ENCODE measurements around the gene ZNF202. TPM values are rescaled to one million over a fixed set of nuclear protein-coding genes. Genes with fewer than 3 reads are reported as not detected.
"Not testable (repeated sequence)": the region's sequence is repeated elsewhere in the genome, so short reads cannot be mapped to it uniquely, and the experiment has no call there.

The ZNF202 gene
- total RNA-seq, 1 donor from 2014 or later = 22.3 TPM

DNA sequence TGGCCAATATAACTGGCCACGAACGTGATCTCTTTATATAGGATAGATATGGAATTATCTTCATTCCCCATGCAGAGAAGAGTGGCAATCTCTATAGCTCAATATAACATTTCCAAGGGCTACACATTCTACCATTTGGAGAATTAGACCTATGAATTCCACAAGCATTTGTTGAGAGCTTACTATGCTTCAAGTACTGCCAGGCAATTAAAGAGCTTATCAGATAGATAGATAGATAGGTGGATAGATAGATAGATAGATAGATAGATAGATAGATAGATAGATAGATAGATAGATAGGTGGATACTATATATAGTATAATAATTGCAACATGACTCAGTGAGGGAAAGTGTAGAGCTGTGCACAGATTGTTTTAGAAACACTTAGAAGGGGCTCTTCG is 14.4 kb upstream of the ZNF202 start:
- H3K4me3 Mint-ChIP-seq (ENCODE audit: low read depth) = no peak overlapping the region
- peaks cover 13% of the 10 kb centered on the region for H3K9me3 Mint-ChIP-seq
- no peak for DNase-seq (ENCODE audit: low spot score)
- H3K4me1 Mint-ChIP-seq (ENCODE audit: low read depth) = peaks cover 71% of the 10 kb centered on the region
- peaks cover 14% of the 10 kb centered on the region for H3K36me3 Mint-ChIP-seq (ENCODE audit: low read depth)
- peak overlapping the region; percentile 90 for H3K27ac Mint-ChIP-seq
- intact Hi-C loops (cut with micrococcal nuclease) = loop anchor here (1.0 to 10.0 kb wide), 3 partner anchors 15 to 301 kb away; partner anchors contain the start of gene ZNF202
- no peaks in the 10 kb centered on the region for H3K27me3 Mint-ChIP-seq (ENCODE audit: low read depth)

DNA sequence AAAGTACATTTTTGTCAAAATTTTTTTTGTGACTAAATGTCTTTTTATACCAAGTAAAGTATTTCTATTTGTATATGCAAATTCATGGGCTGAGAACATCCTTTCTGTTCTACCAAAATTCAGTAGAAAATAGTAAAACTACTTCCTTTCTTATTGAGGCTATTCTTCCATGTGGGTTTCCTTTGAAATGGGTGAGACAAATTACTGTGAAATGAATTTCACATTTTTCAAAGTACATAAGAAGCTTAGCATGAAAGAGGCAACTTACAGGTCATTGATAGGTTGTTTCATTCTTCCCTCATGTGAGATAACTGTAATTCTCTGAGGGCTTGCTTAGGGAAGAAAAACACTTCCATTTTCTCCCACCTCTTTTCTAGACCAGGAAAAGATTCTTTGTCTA is 13.9 kb upstream of the ZNF202 start:
- peaks cover 68% of the 10 kb centered on the region for H3K4me1 Mint-ChIP-seq (ENCODE audit: low read depth)
- peaks cover 13% of the 10 kb centered on the region for H3K9me3 Mint-ChIP-seq
- peaks cover 14% of the 10 kb centered on the region for H3K36me3 Mint-ChIP-seq (ENCODE audit: low read depth)
- no peaks in the 10 kb centered on the region for H3K27me3 Mint-ChIP-seq (ENCODE audit: low read depth)
- intact Hi-C loops (cut with micrococcal nuclease) = loop anchor here (1.0 to 10.0 kb wide), 3 partner anchors 14 to 301 kb away; partner anchors contain the start of gene ZNF202
- H3K27ac Mint-ChIP-seq = peak overlapping the region; percentile 90
- no peak overlapping the region for H3K4me3 Mint-ChIP-seq (ENCODE audit: low read depth)
- no peak for DNase-seq (ENCODE audit: low spot score)

DNA sequence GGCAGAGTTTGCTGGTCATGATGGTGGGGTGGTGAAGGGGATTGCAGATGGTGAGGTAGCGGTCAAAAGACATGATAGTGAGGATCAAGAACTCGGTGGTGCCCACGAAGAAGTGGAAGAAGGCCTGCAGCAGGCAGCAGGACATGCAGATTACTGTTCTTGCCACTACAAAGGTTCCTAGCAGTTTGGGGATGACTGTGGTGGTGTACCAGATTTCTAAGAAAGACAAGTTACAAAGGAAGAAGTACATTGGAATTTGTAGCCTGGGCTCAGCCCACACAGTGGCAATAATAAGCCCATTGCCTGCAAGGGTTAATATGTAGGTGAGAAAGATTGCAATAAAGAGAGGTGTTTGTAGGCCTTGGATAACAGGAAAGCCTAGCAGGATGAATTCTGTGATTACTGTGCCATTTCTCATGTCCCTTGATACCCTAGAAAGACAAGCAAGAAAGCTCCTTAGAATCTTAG is 12.7 kb upstream of the ZNF202 start, which contains the start of gene OR6X1:
OR6X1 (minus strand) TSS at position 418 of the 468 bp plus-strand sequence; CDS start at position 418, 0 bp downstream.
- Mint-ChIP-seq H3K9me3 (peaks cover 14% of the 10 kb centered on the region), H3K4me3 (ENCODE audit: low read depth) (peak within 1 kb of the TSS; percentile 18)
- intact Hi-C loops (cut with micrococcal nuclease) = loop anchor here (2.0 to 10.0 kb wide), 2 partner anchors 87 to 299 kb away; no protein-coding TSS in a partner anchor

DNA sequence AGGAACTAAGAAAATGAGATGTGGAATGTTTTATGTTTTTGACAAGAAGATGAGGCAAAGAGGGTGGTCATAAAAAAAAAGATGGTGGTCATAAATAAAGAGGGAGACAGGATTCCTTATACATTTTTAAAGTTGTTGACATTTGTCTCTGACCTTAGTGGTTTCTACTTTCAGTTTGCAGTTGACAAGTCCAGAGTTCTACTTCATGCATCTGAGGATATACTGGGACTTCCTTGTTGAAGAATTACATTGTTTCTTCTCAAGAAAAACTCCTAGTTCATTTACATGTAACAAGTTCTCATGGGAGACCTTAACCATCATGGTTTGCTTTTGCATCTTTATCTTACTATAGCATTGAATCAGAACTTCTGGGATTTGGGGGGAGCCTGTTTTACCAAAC is 11.7 kb upstream of the ZNF202 start:
- peaks cover 13% of the 10 kb centered on the region for H3K9me3 Mint-ChIP-seq

More for the DNA sequence above, 12.7 kb upstream of the ZNF202 start, which contains the start of gene OR6X1:
- Mint-ChIP-seq H3K27me3 (ENCODE audit: low read depth) (no peaks in the 10 kb centered on the region), H3K36me3 (ENCODE audit: low read depth) (peaks cover 14% of the 10 kb centered on the region), H3K4me1 (ENCODE audit: low read depth) (peaks cover 66% of the 10 kb centered on the region), H3K27ac (peak within 1 kb of the TSS; percentile 90)
- DNase-seq (ENCODE audit: low spot score) = no peak

DNA sequence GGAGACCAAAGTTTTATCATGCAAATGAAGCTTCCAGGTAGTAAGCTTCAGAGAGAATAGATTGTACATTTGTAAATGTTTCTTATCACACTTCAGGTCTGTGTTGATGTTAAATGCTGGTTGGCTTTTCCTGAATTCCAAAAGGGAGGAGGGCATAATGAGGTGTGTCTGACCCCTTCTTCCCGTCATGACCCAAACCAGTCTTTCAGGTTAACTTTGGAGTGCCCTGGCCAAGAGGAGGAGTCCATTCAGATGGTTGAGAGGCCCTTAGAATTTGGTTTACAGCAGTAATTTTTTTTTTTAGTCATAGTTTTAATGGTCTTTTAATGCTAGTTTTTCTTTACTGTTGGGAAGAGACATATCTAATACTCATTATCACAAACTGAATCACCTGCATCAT is 10.3 kb upstream of the ZNF202 start:
- peaks cover 11% of the 10 kb centered on the region for H3K36me3 Mint-ChIP-seq (ENCODE audit: low read depth)
- no peak overlapping the region for H3K27ac Mint-ChIP-seq
- intact Hi-C loops (cut with micrococcal nuclease) = loop anchor here (10.0 kb wide), 1 partner anchor 297 kb away; no protein-coding TSS in a partner anchor
- H3K4me1 Mint-ChIP-seq (ENCODE audit: low read depth) = peaks cover 51% of the 10 kb centered on the region
- no peak overlapping the region for H3K4me3 Mint-ChIP-seq (ENCODE audit: low read depth)
- no peak for DNase-seq (ENCODE audit: low spot score)
- H3K27me3 Mint-ChIP-seq (ENCODE audit: low read depth) = peaks cover 9% of the 10 kb centered on the region
- peaks cover 6% of the 10 kb centered on the region for H3K9me3 Mint-ChIP-seq

More for the DNA sequence above, 11.7 kb upstream of the ZNF202 start:
- no peak for DNase-seq (ENCODE audit: low spot score)
- intact Hi-C loops (cut with micrococcal nuclease) = loop anchor here (1.0 to 10.0 kb wide), 2 partner anchors 8 to 298 kb away; no protein-coding TSS in a partner anchor
- Mint-ChIP-seq H3K27ac (peak overlapping the region; percentile 90), H3K4me3 (ENCODE audit: low read depth) (no peak overlapping the region), H3K27me3 (ENCODE audit: low read depth) (peaks cover 1% of the 10 kb centered on the region), H3K4me1 (ENCODE audit: low read depth) (peaks cover 60% of the 10 kb centered on the region), H3K36me3 (ENCODE audit: low read depth) (peaks cover 14% of the 10 kb centered on the region)

DNA sequence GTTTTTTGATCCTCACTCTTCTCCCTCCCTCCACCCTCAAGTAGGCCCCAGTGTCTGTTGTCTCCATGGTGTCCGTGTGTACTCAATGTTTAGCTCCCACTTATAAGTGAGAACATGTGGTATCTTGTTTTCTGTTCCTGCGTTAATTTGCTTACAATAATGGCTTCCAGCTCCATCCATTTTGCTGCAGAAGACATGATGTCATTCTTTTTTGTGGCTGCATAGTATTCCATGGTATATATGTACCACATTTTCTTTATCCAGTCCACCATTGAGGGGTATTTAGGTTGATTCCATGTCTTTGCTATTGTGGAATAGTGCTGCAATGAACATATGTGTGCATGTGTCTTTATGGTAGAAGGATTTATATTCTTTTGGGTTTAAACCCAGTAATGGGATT is 6.9 kb upstream of the ZNF202 start:
- H3K27ac Mint-ChIP-seq; intact Hi-C loops (cut with micrococcal nuclease); H3K9me3 Mint-ChIP-seq; DNase-seq (ENCODE audit: low spot score); H3K4me3 Mint-ChIP-seq (ENCODE audit: low read depth): not testable (repeated sequence)
- H3K27me3 Mint-ChIP-seq (ENCODE audit: low read depth) = peaks cover 20% of the 10 kb centered on the region
- peaks cover 19% of the 10 kb centered on the region for H3K4me1 Mint-ChIP-seq (ENCODE audit: low read depth)
- peaks cover 11% of the 10 kb centered on the region for H3K36me3 Mint-ChIP-seq (ENCODE audit: low read depth)

DNA sequence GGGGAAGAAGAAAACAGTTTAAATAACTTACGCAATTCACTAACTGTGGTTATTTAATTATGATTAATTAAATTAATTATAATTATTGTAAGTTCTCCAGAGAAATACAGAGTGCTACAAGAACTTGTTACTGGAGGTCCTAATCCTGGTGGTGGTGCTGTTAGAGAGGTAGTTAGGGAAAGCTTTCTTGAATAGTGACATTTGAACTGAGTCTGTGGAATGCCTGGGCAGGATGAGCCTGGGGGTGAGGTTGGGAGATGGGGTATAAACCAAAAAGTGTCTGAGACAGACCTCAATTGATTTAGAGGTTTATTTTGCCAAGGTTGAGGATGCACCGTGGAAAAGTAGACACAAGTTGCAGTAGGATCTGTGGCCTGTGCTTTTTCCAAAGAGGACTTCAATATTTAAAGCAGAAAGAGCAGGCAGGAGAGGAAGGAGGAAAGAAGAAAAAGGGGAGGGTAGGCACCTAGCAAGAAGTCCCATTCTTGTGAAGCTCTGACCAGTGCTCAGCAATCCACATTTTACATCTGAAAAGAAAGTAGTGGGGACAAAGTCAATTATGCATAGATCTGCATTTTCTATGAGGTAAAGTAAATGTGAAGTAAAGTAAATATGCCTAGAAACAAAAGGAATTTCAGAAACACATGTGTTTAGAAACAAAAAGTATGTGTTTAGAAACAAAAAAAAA is 4.4 kb upstream of the ZNF202 start:
- Mint-ChIP-seq H3K36me3 (ENCODE audit: low read depth) (no peaks in the 10 kb centered on the region), H3K4me1 (ENCODE audit: low read depth) (peaks cover 9% of the 10 kb centered on the region), H3K27ac (no peak overlapping the region), H3K4me3 (ENCODE audit: low read depth) (no peak overlapping the region), H3K27me3 (ENCODE audit: low read depth) (peaks cover 20% of the 10 kb centered on the region), H3K9me3 (peaks cover 6% of the 10 kb centered on the region)
- no peak for DNase-seq (ENCODE audit: low spot score)
- intact Hi-C loops (cut with micrococcal nuclease) = no loop called here

DNA sequence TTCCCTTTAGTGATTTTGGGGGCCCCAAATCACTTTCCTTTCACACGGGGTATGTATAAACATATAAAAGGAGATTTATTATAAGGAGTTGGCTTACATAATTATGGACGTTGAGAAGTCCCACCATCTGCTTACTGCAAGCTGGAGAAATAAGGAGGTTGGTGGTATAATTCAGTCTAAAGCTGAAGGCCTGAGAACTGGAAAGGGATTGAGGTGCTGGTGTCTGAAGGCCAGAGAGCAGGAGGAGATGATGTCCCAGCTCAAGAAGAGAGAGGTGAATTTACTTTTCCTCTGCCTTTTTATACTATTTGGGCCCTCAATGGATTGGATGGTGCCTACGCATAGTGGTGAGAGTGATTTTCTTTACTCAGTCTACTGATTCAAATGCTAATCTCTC is 1.3 kb upstream of the ZNF202 start:
- peak overlapping the region; percentile 89 for H3K4me3 Mint-ChIP-seq (ENCODE audit: low read depth)

DNA sequence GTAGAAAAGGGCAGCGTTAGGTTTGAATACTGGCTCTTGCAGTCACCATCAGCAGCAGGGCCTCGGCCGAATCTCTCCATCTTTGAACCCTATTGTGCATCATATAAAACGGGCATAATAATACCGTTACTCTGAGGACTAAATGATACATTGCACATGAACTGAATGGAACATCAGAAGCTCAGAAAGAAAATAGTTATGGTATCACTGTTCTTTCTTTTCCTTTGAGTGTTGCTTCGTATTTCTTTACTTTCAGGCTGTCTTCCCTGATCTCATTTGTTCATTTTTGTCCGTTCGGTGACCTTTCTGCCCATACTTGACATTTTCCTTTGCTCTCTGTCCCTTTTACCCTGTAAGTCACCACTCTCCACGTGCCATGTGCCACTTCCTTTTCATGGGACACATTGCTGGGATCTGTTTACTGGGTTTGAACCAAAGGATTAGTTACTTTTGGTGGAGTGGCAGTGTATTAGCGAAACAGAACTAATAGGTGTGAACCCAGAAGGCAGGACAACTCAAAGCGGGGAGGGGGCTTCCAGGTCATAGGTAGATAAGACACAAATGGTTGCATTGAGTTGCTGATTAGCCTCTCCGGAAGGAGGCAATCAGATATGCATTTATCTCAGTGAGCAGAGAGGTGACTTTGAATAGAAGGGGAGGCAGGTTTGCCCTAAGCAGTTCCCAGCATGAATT is 717 bp upstream of the ZNF202 start:
- peaks cover 28% of the 10 kb centered on the region for H3K4me1 Mint-ChIP-seq (ENCODE audit: low read depth)
- intact Hi-C loops (cut with micrococcal nuclease) = loop anchor here (5.0 kb wide), 1 partner anchor 60 kb away; no protein-coding TSS in a partner anchor
- H3K4me3 Mint-ChIP-seq (ENCODE audit: low read depth) = peak overlapping the region; percentile 89
- H3K27me3 Mint-ChIP-seq (ENCODE audit: low read depth) = peaks cover 13% of the 10 kb centered on the region
- H3K36me3 Mint-ChIP-seq (ENCODE audit: low read depth) = peaks cover 22% of the 10 kb centered on the region
- no peak for DNase-seq (ENCODE audit: low spot score)
- peak overlapping the region; percentile 86 for H3K27ac Mint-ChIP-seq
- peaks cover 2% of the 10 kb centered on the region for H3K9me3 Mint-ChIP-seq

More for the DNA sequence above, 1.3 kb upstream of the ZNF202 start:
- Mint-ChIP-seq H3K4me1 (ENCODE audit: low read depth) (peaks cover 26% of the 10 kb centered on the region), H3K27me3 (ENCODE audit: low read depth) (peaks cover 16% of the 10 kb centered on the region), H3K36me3 (ENCODE audit: low read depth) (peaks cover 17% of the 10 kb centered on the region), H3K9me3 (no peaks in the 10 kb centered on the region), H3K27ac (no peak overlapping the region)
- no peak for DNase-seq (ENCODE audit: low spot score)
- intact Hi-C loops (cut with micrococcal nuclease) = loop anchor here (5.0 kb wide), 1 partner anchor 60 kb away; no protein-coding TSS in a partner anchor

DNA sequence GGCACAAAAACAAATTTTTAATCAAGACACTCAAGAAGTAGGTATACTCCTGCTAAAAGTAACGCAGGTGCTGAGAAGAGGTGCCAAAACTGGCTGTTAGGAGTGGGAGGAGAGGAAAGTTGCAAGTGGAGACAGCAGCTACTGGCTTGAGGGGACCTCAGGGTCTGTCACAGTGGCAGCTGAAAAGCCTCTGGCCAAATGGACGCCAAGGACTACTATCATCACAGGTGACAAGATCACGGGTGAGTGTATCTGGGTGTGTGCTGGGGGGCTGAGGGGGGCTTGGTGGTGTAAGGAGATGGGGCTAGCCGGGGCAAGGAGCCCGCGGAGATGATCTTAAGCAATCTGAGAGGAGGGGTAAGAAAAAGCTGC is 687 bp downstream of the ZNF202 start:
- peaks cover 4% of the 10 kb centered on the region for H3K27me3 Mint-ChIP-seq (ENCODE audit: low read depth)
- DNase-seq (ENCODE audit: low spot score) = no peak
- peaks cover 30% of the 10 kb centered on the region for H3K36me3 Mint-ChIP-seq (ENCODE audit: low read depth)
- peak overlapping the region; percentile 87 for H3K27ac Mint-ChIP-seq
- peak overlapping the region; percentile 89 for H3K4me3 Mint-ChIP-seq (ENCODE audit: low read depth)
- H3K4me1 Mint-ChIP-seq (ENCODE audit: low read depth) = peaks cover 34% of the 10 kb centered on the region
- H3K9me3 Mint-ChIP-seq = peaks cover 3% of the 10 kb centered on the region
- intact Hi-C loops (cut with micrococcal nuclease) = loop anchor here (1.0 to 5.0 kb wide), 3 partner anchors 15 to 678 kb away; partner anchors contain the start of gene HSPA8

DNA sequence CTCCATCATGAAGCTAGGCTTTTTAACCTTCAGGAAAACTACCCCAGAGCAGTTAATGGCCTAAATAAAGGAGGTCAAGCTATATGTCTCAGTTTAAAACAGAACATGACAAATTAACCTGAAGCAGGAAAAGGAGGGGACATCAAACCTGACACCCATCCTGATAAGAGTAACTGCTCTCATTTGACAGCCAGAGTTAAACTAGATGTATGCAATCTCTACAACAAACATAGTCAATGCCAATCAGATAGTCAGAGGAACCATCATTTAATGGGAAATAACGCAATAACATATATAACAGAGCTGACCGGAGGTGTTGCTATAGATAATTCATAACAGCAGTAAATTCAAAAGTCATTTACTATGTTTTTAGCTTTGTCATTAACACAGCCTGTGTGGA is 3.1 kb downstream of the ZNF202 start:
- no peaks in the 10 kb centered on the region for H3K27me3 Mint-ChIP-seq (ENCODE audit: low read depth)
- intact Hi-C loops (cut with micrococcal nuclease) = no loop called here
- no peak overlapping the region for H3K4me3 Mint-ChIP-seq (ENCODE audit: low read depth)
- peaks cover 30% of the 10 kb centered on the region for H3K36me3 Mint-ChIP-seq (ENCODE audit: low read depth)
- H3K9me3 Mint-ChIP-seq = peaks cover 3% of the 10 kb centered on the region
- no peak for DNase-seq (ENCODE audit: low spot score)
- peaks cover 34% of the 10 kb centered on the region for H3K4me1 Mint-ChIP-seq (ENCODE audit: low read depth)
- no peak overlapping the region for H3K27ac Mint-ChIP-seq

DNA sequence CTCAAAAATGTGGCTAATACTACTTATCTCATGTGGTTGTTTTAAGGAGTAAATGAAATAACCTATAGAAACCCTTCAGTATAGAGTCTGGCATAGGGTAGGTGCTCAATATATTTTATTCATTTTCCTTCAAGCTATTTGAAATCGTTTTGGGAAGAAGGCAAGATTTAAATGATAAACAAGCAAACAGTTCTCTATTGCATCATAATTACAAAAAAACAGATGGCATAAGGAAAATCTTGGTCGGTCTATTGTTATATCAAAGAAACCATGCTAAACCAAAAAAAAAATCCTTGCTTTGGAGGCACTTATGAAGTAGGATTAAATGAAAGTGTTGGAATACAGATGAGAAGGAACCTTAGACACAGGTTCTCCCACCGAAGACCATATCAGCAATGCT is 4.7 kb downstream of the ZNF202 start:
- DNase-seq (ENCODE audit: low spot score) = no peak
- H3K27me3 Mint-ChIP-seq (ENCODE audit: low read depth) = no peaks in the 10 kb centered on the region
- H3K27ac Mint-ChIP-seq = no peak overlapping the region
- peaks cover 24% of the 10 kb centered on the region for H3K4me1 Mint-ChIP-seq (ENCODE audit: low read depth)
- H3K9me3 Mint-ChIP-seq = peaks cover 3% of the 10 kb centered on the region
- peaks cover 30% of the 10 kb centered on the region for H3K36me3 Mint-ChIP-seq (ENCODE audit: low read depth)
- no peak overlapping the region for H3K4me3 Mint-ChIP-seq (ENCODE audit: low read depth)
- intact Hi-C loops (cut with micrococcal nuclease) = no loop called here
